ENCODE results near the gene CSPG4.
"Not testable (repeated sequence)": the region's sequence is repeated elsewhere in the genome, so short reads cannot be mapped to it uniquely, and the experiment has no call there.

Gene CSPG4

DNA sequence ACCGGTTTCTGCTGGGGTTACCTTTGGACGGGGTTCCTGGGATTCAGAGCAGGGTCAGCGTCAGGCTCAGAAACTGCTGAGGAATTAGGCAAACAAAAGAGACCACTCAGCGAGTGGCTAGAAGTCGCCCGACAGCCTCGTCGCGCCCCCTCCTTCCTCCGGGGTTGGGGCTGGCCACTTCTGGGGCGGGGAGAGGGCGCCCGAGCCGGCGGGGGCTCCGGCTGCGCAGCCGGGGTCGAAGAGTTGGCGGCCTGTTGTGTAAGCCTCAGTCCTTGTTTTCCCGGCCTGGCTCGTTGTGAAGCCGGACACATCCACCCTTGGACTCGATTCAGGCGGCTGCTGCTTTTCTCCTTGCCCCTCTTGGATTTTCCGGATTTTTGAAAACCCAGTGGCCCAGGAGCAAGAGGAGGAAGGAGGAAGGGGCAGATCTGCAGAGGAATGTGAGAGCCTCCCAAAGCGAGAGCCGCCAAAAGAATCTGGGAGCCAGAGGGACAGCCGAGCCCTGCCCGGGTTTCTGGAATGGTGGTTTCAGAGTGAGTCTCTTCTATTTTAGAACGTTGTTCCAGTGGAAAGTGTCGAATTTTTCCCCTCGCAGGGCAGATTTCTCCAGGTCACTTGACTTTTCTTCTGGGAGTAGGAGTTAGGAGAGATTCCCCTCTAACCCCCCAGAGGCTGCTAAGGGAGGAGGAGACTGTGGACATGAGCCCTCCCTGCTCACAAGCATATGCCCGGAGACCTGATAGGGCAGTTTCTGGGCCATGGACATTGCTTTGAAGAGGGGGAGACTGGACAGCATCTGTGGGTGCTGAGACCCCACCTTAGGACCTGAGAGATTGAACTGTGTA lies 64.3 kb downstream of the CSPG4 start:
- DNase-seq (ENCODE audit: low spot score) = peak; percentile 57

DNA sequence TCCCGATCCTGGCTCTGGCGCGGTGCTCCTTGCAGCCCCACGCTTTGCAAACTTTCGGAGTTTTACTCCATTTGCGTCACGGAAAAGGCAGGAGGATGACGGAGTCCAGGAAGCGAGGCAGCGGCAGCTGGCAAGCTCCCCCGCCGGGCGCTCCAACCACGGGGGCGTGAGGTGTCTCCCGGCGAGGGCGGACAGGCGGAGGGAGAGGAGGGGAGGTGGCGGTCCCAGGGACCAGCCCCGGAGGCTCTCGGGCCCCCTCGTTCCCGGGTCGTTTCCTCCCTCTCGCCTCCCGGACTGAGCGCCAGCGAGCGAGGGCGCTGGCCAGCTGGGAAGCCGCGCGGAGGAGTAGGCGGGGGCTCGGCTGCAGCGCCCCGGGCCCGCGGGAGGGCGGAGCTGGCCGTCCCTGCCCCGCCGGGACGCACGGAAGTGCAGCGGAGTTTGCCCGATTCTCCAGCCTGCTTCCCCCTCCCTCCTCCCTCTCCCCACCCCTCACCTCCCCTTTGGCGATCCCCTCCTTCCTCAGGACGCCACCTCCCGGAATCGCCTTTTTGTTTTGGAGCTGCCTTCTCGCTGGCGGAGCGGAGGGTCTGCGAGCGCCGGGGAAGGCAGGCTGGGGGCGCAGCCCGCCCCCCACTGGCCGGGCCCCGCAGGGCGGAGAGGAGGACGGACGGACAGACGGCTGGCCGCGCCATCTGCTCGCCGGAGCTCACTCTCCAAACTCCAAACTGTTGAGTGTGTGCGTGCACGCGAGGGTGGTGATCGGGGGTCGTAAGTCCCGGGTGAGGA lies 65.1 kb downstream of the CSPG4 start, which contains the start of gene SNX33:
TSS of gene SNX33 (plus strand) at position 543 of the 786 bp plus-strand sequence. CDS start 1,191 bp downstream, outside the sequence.
- DNase-seq (ENCODE audit: low spot score) = peak; percentile 87

DNA sequence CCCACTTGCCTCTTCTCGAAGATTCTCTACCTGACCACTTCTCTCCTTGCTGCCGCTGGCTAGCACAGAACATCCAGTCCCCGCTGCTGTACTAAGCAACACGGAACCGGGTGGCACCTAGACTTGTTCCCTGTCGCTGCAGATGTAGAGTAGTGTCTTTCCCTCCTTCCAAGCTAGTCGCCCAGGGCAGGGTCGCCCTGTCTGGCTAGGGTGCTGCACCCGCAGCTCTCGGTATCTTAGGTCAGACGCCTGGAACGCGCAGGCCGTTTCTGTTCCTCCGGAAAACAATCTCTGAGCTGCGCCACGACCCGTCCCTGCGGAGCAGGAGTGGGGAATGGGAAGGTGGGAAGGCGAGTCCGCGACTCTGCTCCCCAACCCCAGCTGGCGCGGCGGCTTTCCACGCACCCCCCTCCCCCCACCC lies 65.7 kb downstream of the CSPG4 start:
- DNase-seq (ENCODE audit: low spot score) = no peak

DNA sequence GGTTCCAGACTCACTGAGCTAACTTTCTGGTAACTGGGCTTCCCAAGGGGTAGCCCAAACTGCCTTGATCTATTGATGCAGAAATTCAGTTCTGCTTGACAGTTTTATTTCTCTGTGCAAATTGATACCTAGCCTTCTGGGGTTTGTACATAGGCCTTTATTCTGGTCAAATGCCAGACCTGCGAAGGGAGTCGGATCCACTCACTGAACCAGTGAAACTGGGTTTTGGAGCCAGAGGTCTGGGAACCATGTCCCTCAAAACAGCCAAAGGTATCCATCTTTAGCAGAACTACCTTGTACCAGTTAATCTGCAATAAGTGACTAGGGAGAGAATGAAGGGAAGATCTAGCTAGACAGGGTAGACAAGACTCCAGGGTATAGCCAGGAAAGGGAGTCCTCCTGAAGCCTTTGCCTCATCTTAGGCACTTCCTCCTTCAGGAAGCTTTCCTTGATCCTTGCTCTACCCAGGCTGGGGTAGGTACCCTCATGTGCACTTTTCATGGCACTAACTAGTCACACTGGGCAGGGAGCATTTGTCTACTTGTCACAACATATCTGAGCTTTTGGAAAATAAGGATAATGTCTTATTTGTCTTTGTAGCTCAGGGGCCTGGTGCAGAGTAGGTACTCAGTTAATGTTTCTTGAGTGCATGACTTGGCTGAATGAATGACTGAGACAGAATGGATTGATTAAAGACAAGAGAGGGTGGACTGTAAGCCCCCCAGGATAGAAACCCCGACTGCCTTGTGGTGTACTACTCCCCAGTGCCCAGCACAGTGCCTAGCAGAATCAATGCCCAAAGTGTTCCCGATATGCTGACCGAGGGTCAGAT lies 66.3 kb downstream of the CSPG4 start:
- no peak for DNase-seq (ENCODE audit: low spot score)

DNA sequence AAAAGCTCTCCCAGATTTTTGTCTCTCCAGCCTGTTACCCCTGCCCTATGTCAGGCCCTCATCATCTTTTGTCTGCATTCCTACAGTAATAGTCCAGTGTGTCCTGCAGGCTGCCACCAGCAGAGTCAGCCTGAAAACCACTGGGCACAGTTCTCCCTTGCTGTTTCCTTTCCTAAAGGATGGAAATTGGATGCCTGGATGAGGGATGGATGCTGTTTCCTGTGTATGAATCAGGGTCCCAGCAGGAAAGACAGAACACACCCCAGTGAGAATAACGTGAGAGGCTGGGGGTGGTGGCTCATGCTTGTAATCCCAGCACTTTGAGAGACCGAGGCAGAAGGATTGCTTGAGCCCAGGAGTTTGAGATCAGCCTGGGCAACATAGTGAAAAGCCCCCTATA lies 68.3 kb downstream of the CSPG4 start:
- DNase-seq (ENCODE audit: low spot score) = no peak

DNA sequence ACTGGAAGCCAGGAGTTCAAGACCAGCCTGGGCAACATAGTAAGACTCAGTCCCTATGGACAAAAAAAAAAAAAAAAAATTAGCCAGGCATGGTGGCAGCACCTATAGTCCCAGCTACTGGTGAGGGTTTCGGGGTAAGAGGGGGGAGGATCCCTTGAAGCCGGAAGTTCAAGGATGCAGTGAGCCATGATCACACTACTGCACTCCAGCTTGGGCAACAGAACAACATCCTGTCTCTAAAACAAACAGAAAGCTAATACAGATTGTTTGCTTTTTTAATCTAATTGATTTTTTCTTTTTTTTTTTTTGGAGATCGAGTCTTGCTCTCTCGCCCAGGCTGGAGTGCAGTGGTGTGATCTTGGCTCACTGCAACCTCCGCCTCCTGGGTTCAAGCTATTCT lies 71.0 kb downstream of the CSPG4 start:
- DNase-seq (ENCODE audit: low spot score) = no peak

DNA sequence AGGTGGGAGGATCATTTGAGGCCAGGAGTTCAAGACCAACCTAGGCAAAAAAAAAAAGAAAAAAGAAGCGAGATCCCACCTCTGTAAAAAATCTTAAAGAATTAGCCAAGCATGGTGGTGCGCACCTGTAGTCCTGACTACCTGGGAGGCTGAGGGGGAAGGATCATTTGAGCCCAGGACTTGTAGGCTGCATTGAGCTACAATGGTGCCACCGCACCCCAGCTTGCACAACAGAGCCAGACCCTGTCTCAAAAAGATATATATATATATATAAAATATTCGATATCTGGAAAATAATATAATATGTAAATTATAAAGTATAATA lies 71.5 kb downstream of the CSPG4 start:
- DNase-seq (ENCODE audit: low spot score) = no peak

DNA sequence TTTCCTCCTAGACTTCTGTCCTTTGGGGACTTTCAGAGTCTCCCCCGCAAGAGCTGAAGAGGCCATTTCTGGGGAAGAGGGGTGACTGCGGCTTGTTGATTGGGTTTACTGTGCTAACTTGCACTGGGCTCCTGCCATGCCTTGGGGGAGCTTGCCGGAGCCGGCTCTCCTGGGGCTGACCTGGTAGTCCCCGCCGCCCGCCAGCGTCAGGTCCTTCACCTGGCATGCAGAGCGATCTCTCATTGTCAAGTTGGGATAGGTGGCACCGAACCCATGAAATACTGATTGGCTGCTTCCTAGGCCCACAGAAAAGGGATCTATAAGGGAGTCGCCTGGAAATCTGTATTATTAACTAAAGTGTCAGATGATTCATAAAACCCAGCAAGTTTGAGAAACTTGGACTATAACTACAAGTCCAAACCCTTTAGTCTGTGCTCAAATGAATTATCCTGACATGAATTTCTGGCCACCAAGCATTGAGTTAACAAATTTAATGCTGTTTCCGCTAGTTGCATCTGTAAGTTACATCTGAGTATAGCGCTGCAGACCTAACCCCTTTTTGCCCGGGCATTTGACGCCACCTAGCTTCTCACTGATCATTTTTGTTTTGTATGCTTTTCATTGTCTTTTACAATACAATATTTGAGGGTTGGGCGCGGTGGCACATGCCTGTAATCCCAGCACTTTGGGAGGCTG lies 72.0 kb downstream of the CSPG4 start:
- no peak for DNase-seq (ENCODE audit: low spot score)

DNA sequence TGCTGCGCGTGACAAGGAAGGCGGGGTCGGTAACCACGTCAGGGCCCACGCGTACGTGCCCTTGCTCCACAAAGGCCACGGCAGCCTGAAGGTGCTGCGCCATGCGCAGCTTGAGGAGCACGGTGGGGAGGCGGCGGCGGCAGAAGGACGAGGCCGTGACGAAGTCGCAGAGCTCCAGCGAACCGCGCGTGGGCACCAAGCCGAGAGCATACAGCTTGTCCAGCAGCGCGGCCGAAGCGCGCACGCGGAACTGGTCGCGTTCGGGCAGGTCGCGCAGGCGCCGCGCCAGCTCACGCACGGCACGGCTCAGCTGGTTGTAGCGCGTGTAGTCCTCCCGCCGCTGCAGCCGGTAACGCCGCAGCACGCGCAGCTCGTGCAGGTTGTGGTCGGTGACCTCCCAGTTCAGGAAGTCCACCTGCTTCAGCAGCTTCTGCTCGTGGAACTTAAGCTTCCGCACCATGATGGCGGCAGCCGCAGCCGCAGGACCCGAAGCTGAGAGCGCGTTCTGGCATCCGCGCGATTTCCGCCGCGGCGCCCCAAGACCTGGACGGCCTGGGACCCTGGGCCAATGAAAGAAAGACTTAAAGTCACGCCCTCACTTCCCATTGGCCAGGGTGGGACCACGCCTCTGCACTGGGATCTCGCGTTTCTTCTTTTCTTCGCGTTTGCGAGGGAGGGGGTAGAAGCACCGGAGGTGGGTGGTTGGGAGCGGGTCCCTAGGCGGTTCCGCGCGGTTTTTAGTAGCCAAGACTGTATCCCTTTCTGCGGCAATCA lies 72.8 kb downstream of the CSPG4 start, which contains the start of gene IMP3:
TSS of gene IMP3 (minus strand) at position 516 of the 774 bp plus-strand sequence. CDS start at position 460, 56 bp downstream.
- peak; percentile 95 for DNase-seq (ENCODE audit: low spot score)

DNA sequence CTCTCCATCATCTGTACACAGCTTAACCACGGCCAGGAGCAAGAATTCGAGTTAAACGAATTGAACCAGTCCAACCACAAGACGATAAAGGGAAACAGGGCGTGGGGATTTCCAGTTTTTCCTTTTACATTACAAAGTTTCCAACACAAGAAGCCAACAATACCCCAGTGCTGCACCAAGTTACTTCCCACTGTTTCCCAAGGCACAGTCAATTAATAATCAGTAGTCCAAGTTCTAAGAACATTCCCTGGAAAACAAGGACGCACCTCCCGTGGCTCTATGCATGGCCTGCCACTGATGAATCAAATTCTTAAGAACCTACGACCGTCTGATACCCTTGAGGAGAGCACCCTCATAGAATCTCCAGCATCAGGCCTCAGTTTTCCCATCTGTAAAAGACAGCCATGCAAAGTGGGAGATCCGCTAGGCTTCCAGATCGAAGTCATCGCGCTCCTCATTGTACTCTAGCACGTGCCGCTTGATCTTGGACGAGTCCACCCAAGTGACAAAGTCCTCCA lies 73.4 kb downstream of the CSPG4 start:
- DNase-seq (ENCODE audit: low spot score) = no peak

DNA sequence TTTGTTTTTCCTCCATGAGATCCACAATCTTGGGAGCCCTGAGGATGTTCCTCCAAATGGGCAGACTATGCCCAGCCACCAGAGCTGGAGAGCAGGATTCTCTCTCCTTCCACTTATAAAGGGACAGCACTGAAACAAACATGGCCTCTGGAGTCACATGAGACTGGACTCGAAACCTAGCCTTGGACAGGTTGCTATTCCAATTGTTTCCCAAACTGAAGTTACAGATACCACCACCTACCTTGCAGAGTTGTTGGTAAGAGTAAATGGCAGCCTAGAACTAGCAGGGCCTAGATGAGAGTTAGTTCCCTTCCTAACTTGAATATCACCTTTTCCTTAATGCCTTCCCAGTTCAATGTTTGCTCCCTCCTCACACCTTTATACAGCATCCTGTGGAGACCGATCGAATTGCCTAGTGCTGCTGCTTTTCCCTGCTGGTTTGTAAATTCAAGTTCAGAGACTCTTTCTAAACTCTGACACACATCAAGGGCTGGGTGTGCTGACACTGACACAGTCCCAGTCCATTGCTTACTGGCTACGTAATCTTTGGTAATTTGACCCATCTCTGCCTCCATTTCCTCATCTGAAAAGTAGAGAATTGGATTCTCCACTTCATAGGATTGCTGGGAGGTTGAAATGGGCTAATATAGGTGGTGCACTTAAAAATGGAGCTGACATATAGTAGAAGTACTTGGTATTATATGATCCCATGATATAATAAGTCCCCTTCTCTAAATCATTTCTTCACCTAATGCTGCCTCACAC lies 75.2 kb downstream of the CSPG4 start:
- DNase-seq (ENCODE audit: low spot score) = no peak

DNA sequence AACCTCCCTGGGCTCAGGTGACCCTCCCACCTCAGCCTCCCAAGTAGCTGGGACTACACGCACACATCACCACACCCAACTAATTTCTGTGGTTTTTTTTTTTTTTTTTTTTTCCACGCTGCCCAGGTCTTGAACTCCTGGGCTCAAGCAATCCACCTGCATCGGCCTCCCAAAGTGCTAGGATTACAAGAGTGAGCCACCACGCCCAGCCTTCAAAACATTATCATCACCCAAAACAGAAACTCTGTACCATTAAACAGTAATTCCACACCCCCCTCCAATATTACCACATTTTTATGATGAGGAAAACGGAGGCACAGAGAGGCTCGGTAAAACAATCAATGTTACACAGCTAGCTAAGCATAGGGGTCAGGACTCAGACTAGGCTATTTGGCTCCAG lies 76.6 kb downstream of the CSPG4 start:
- DNase-seq (ENCODE audit: low spot score) = no peak

DNA sequence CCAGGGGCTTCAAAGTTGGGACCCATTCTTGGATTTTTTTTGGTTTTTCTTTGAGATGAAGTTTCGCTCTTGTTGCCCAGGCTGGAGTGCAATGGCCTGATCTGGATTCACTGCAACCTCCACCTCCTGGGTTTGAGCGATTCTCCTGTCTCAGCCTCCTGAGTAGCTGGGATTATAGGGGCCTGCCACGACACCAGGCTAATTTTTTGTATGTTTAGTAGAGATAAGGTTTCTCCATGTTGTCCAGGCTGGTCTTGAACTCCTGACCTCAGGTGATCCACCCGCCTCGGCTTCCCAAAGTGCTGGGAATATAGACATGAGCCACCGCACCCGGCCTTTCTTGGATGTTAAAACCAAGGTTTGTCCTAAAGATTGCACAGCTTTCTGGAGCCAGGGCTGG lies 78.7 kb downstream of the CSPG4 start:
- DNase-seq (ENCODE audit: low spot score) = not testable (repeated sequence)

DNA sequence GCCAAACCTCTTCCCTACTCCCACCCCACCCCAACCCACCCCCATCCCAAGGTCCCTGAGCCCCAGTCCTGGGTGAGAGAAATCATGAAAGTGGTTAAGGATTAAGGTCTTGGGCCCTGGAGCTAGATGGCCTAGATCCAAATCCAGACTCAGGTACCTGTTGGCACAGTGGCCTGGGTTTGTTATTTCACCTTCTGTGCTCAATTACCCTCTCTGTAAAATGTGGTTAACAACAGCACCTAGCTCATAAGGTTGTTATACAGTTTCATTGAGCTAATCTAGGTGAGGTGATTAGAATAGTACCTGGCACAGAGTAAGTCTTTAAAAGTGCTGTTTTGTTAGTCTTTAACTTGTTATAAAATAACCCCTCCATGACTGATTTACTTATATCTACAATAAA lies 80.7 kb downstream of the CSPG4 start:
- no peak for DNase-seq (ENCODE audit: low spot score)

DNA sequence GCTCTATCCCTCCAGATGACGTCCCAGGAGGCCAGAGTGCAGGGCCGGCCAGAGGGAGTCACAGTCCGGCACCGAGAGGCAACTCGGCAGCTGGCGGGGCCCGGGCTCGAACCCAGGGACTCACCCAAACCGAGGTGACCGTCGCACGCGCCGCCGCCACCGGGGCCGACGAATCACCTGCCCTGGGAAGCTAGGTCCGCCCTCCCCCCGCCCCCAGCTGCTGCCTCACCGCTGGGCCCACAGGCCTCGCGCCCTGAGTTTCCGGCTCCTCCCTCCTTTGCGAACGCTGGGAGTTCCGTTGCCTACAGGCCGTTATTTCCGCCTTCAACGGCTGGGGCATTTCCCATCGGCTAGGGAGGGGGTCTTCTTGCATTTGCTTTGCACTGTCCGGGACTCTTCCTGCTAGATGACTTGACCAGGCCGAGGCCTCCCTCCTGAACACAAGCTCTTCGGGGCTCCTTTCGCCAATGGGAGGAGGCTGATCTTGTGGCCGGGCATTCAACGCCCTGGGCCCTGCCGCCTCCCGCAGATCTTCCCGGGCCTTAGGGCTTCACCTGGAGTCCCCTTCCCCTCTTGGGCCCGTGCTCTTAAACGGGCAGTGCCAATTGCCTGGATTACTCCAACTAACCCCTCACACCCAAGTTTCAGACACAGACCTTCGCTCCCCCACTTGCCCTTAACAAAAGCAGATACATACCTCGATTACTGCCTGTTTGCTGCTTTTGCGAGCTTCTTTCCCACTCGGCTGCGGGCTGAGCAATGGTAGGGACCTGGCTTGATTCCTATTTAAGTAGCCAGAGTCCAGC lies 86.9 kb downstream of the CSPG4 start, which contains the start of gene SNUPN:
TSS of gene SNUPN (minus strand) at position 184 of the 806 bp plus-strand sequence. CDS start 4,674 bp downstream, outside the sequence.
- peak; percentile 97 for DNase-seq (ENCODE audit: low spot score)

Measured in AG20443 (cell line).